Common myeloid progenitor, CD34-positive (primary cell): ENCODE measurements around the gene HPGD.

Source experiments
- CTCF ChIA-PET: fragments of 350-600 bp; sonication (Branson Sonifier 250); formaldehyde crosslinking; loops from one replicate; lab custom pipeline; 2021; ENCODE audit warnings: antibody characterized with exemption; lab: Charles Lee
- POLR2A ChIA-PET: fragments of 350-600 bp; sonication (Branson Sonifier 250); formaldehyde crosslinking; loops from one replicate; lab custom pipeline; 2021; ENCODE audit warnings: antibody characterized with exemption; lab: Charles Lee
- DNase-seq, 3 donors: peaks; one replicate each; pipeline versions ENCODE4 v3.0.0 to v3.0.0-alpha.2; 2013
- H3K27ac ChIP-seq, 2 experiments: 1 replicate in 1 of 2; 2 replicates in 1 of 2; pipeline ENCODE4 v1.7.0; 2013; ENCODE audit warnings: inconsistent platforms in 2 of 2, low read length in 2 of 2, mild to moderate bottlenecking in 2 of 2, low read depth in 1 of 2, moderate library complexity in 1 of 2; ENCODE audit not compliant: severe bottlenecking in 2 of 2, insufficient read depth in 1 of 2, poor library complexity in 1 of 2
- H3K27me3 ChIP-seq, 5 experiments: replicated peaks in 2 of 5; 1 replicate in 3 of 5; 2 replicates in 2 of 5; pipeline versions ENCODE4 v1.6.1 to v1.7.0; 2013; ENCODE audit warnings: low read length in 4 of 5, mild to moderate bottlenecking in 2 of 5, moderate library complexity in 2 of 5, inconsistent platforms in 1 of 5; ENCODE audit not compliant: insufficient read depth in 5 of 5, control insufficient read depth in 4 of 5
- H3K36me3 ChIP-seq, 4 experiments: 1 replicate in 2 of 4; 2 replicates in 2 of 4; pipeline versions ENCODE4 v1.6.1 to v1.7.0; 2013; ENCODE audit warnings: low read length in 3 of 4, control low read depth in 1 of 4, mild to moderate bottlenecking in 1 of 4; ENCODE audit not compliant: control insufficient read depth in 4 of 4, insufficient read depth in 4 of 4
- H3K4me1 ChIP-seq, 4 experiments: 1 replicate in 3 of 4; 2 replicates in 1 of 4; pipeline versions ENCODE4 v1.6.1 to v1.7.1; 2013; ENCODE audit warnings: low read length in 3 of 4, mild to moderate bottlenecking in 3 of 4, control low read depth in 1 of 4, inconsistent platforms in 1 of 4, moderate library complexity in 1 of 4; ENCODE audit not compliant: control insufficient read depth in 4 of 4, insufficient read depth in 4 of 4; ENCODE audit errors: control extremely low read depth in 1 of 4
- H3K4me3 ChIP-seq, 7 experiments: 1 replicate in 4 of 7; 2 replicates in 3 of 7; pipeline versions ENCODE4 v1.5.1 to v1.7.0; 2013; ENCODE audit warnings: mild to moderate bottlenecking in 7 of 7, low read length in 6 of 7, moderate library complexity in 6 of 7, inconsistent platforms in 2 of 7, low read depth in 2 of 7, control low read depth in 1 of 7; ENCODE audit not compliant: insufficient read depth in 4 of 7, control insufficient read depth in 1 of 7; ENCODE audit errors: extremely low read depth in 1 of 7
- H3K9me3 ChIP-seq, 5 experiments: 1 replicate in 4 of 5; 2 replicates in 1 of 5; pipeline versions ENCODE4 v1.6.1 to v1.7.1; 2013; ENCODE audit warnings: low read length in 4 of 5, mild to moderate bottlenecking in 2 of 5, inconsistent platforms in 1 of 5, low read depth in 1 of 5, moderate library complexity in 1 of 5; ENCODE audit not compliant: control insufficient read depth in 4 of 5, insufficient read depth in 2 of 5; ENCODE audit errors: control extremely low read depth in 1 of 5
- WGBS: methylation state at CpG from one replicate; pipeline ENCODE4 v1.1.5; 2013; ENCODE audit not compliant: insufficient coverage; 5-methylcytosine and 5-hydroxymethylcytosine counted together

Gene HPGD

DNA sequence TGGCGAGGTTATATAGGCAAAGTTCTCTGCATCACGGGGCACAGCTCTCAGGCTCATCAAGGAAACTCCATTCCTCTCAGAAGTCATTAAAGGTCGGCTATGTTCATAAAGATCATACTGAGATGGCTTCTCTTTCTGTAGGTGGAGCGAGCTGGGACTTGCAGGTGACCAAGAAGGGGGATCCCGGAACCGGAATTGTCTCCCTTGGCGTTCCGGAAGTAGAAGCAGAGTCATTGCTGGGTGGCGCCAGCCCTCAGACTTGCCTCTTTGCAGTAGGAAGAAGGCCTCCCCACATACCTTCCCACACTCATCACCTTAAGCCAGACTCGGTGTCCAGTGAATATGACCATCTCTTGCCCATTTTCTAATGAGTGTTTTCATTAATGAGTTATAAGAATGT is 17.9 kb upstream of the HPGD start:
- Histone ChIP-seq H3K27me3 (no peaks in the 10 kb centered on the region), H3K9me3 (no peaks in the 10 kb centered on the region), H3K4me1 (no peaks in the 10 kb centered on the region), H3K4me3 (no peak overlapping the region), H3K27ac (no peak overlapping the region), H3K36me3 (no peaks in the 10 kb centered on the region)
- WGBS: 95% methylated on average over 8 of the region's 10 CpGs
- CTCF ChIA-PET: no interaction called here
- no peak for DNase-seq
- POLR2A ChIA-PET: no interaction called here

DNA sequence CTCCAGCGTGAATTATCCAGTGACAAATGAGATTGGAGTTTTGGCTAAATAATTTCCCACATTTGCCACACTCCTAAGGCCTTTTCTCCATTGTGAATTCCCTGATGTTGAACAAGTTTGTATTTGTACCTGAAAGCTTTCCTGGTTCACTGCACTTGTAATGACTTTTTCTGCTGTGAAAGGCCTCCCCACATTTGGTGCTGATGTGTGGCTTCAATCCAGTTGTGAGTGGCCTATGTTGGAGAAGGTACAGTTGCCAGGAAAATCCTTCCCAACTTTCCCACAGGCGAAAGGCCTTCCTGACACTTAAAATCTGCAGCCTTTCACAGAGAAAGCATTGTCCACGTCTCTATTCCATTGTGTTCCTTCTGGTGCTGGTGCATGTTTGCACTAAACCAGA is 17.3 kb upstream of the HPGD start:
- WGBS: 91% methylated on average over 2 of the region's 3 CpGs
- H3K27me3 ChIP-seq: no peaks in the 10 kb centered on the region
- H3K27ac ChIP-seq: no peak overlapping the region
- ChIA-PET POLR2A (no interaction called here), CTCF (no interaction called here)
- no peak overlapping the region for H3K4me3 ChIP-seq
- H3K9me3 ChIP-seq: no peaks in the 10 kb centered on the region
- H3K36me3 ChIP-seq: no peaks in the 10 kb centered on the region
- no peak for DNase-seq
- H3K4me1 ChIP-seq: no peaks in the 10 kb centered on the region

DNA sequence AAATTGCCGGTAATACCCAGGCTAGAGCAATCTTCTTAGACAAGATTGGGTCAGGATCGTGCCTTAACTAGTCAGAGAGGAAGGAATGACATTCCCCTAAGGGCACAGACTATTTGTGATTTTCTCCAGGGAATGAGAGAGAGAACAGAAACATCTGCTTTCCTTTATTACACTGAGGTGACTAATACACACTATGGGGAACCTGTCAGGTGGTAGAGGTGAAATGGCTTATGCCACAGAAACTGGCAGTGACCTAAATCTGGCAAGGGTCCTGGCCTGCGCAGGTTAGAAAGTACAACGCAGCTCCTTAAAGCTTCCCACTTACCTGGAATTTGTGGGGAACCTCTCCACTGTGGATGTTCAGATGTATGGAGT is 16.6 kb upstream of the HPGD start:
- no peaks in the 10 kb centered on the region for H3K4me1 ChIP-seq
- H3K9me3 ChIP-seq: no peaks in the 10 kb centered on the region
- ChIA-PET CTCF (no interaction called here), POLR2A (no interaction called here)
- no peak overlapping the region for H3K27ac ChIP-seq
- no peak for DNase-seq
- H3K27me3 ChIP-seq: no peaks in the 10 kb centered on the region
- no peak overlapping the region for H3K4me3 ChIP-seq
- no peaks in the 10 kb centered on the region for H3K36me3 ChIP-seq
- 100% methylated on average over 3 of the region's 4 CpGs for WGBS

DNA sequence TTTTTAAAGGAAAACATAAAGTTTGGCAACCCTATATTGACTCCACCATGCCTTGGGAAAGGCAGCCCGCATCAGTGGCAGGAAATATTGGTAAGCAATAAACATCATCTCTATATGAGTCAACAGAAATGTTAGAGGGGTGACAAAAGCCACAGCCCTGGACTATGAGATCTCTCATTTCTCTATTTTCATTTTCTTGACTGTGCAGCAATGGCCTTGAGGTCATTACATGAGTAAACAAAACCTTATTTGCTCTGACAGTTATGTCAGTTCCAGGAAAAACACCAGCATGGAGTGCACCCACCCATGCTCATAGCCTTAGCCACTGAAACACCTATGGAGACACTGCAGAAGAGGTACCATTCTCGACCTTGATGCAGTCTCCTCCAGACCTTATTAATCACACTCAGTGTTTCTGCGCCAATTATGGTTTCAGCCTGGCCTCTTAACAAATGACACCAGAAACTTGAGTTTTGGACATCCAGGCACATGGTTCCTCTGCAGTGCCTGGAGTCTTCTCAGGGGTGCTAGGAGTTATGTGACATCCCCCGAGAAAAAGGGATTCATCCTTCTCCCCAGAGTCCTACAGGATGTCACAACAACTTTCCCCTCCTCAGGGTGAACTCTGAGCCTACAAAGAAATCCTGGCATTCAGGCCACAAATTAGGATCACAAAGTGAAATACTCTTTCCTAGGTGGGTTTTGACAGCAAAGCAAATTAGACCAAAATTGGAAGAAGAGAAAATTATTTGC is 16.0 kb upstream of the HPGD start:
- 100% methylated on average over 2 of the region's 4 CpGs for WGBS
- DNase-seq: no peak
- no peaks in the 10 kb centered on the region for H3K9me3 ChIP-seq
- H3K27ac ChIP-seq: no peak overlapping the region
- no peaks in the 10 kb centered on the region for H3K4me1 ChIP-seq
- H3K4me3 ChIP-seq: no peak overlapping the region
- CTCF ChIA-PET: no interaction called here
- no peaks in the 10 kb centered on the region for H3K27me3 ChIP-seq
- H3K36me3 ChIP-seq: no peaks in the 10 kb centered on the region
- POLR2A ChIA-PET: no interaction called here

DNA sequence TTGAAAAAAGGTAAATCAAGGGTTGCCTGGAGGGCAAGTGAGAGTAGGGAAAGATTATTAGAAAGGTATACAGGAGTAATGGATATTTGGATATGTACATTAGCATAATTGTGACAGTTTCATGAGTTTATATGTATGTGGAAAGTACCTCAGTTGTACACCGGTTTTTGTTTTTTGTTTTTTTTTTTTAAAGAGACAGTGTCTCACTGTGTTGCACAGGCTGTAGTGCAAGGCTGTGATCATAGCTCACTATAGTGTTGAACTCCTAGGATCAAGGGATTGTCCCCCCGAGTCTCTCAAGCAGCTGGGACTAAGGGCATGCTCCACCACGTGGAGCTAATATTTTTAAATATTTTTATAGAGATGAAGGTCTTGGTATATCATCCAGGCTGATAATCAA is 15.3 kb upstream of the HPGD start:
- WGBS: 100% methylated on average over 1 of the region's 3 CpGs
- no peaks in the 10 kb centered on the region for H3K4me1 ChIP-seq
- no peaks in the 10 kb centered on the region for H3K9me3 ChIP-seq
- H3K27me3 ChIP-seq: no peaks in the 10 kb centered on the region
- H3K27ac ChIP-seq: no peak overlapping the region
- no peak for DNase-seq
- CTCF ChIA-PET: no interaction called here
- H3K4me3 ChIP-seq: no peak overlapping the region
- no peaks in the 10 kb centered on the region for H3K36me3 ChIP-seq
- POLR2A ChIA-PET: no interaction called here

DNA sequence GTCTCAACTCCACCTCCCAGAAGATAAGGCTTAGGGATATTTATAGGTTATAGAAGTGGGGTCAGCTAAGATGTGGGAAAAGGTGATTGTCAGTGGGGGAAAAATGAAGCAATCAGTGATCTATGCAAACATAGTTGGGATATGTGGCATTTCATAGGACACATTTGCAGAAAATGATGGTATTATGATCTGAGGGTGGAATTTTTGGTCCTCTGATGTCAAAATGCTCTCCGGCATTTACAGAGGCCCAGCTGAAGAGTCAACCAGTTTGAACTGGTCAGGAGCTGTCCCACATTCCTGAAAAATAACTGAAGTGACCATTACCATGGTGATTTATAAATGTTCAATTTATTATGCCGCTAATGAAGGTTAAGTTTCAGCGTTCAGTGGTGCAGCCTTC is 12.2 kb upstream of the HPGD start:
- no peaks in the 10 kb centered on the region for H3K4me1 ChIP-seq
- no peaks in the 10 kb centered on the region for H3K9me3 ChIP-seq
- H3K36me3 ChIP-seq: no peaks in the 10 kb centered on the region
- POLR2A ChIA-PET: no interaction called here
- H3K27me3 ChIP-seq: no peaks in the 10 kb centered on the region
- H3K27ac ChIP-seq: no peak overlapping the region
- WGBS: 100% methylated on average over 1 of the region's 3 CpGs
- no peak for DNase-seq
- H3K4me3 ChIP-seq: no peak overlapping the region
- CTCF ChIA-PET: no interaction called here

DNA sequence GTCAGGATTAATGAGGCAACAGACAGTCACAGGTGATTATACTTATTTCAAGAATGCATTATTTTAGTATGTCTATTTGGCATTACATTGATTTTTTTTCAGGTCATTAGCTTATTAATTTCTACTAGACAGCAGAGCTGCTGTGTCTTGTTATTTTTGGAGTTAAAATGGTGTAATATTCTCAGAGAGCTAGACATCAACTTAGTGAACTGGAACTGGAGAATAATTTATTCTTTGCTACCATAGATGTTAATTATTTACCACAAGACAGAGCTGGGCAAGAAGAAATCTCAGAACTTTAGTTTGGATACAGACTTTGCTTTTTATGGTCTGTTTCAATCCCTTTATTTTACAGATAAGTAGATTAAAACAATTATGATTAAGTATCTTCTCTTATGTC is 10.2 kb upstream of the HPGD start:
- POLR2A ChIA-PET: no interaction called here
- CTCF ChIA-PET: no interaction called here

More for the DNA sequence above, 10.2 kb upstream of the HPGD start:
- H3K4me1 ChIP-seq: peaks cover 0 to 7% (median 1%) of the 10 kb centered on the region in 4 experiments
- no peaks in the 10 kb centered on the region for H3K27me3 ChIP-seq
- H3K36me3 ChIP-seq: no peaks in the 10 kb centered on the region
- no peak for DNase-seq
- H3K4me3 ChIP-seq: no peak overlapping the region
- H3K27ac ChIP-seq: no peak overlapping the region
- H3K9me3 ChIP-seq: no peaks in the 10 kb centered on the region
